ENCODE measurements around the gene CCDC85A.

GRCh38 chr2:56380861-56381260, 197.1 kb downstream of the CCDC85A start:
- TF ChIP-seq POLR2AphosphoS5 (IDR thresholded peaks at IDR 0.05) (no peak), CTCF (IDR thresholded peaks at IDR 0.05) (no peak), POLR2A (IDR thresholded peaks at IDR 0.05) (no peak), EP300 (IDR thresholded peaks at IDR 0.05) (no peak)
